Fibroblast of lung (primary cell): Measurements from ENCODE around the gene SLC12A6. TPM values are rescaled to one million over a fixed set of nuclear protein-coding genes. Genes with fewer than 3 reads are reported as not detected.

Source experiments
- DNase-seq, 2 donors: peaks; one replicate each; pipeline versions ENCODE4 v3.0.0 to v3.0.0-alpha.2; 2010; ENCODE audit warnings: low read depth in 2 of 2
- H2AFZ ChIP-seq: 2 replicates; pipeline ENCODE4 v1.5.1; 2012; ENCODE audit warnings: low read length, control low read depth, inconsistent platforms
- H3K27ac ChIP-seq: 2 replicates; pipeline ENCODE4 v1.5.1; 2011; ENCODE audit warnings: low read length, control low read depth; ENCODE audit not compliant: insufficient read depth
- H3K27me3 ChIP-seq: 2 replicates; pipeline ENCODE4 v1.5.1; 2011; ENCODE audit warnings: mild to moderate bottlenecking, low read length; ENCODE audit not compliant: control insufficient read depth, insufficient read depth
- H3K36me3 ChIP-seq: 2 replicates; pipeline ENCODE4 v1.5.1; 2011; ENCODE audit warnings: low read length; ENCODE audit not compliant: control insufficient read depth, insufficient read depth
- H3K4me1 ChIP-seq: 2 replicates; pipeline ENCODE4 v1.5.1; 2011; ENCODE audit warnings: low read length; ENCODE audit not compliant: control insufficient read depth, insufficient read depth; ENCODE audit errors: extremely low read depth
- H3K4me2 ChIP-seq: 2 replicates; pipeline ENCODE4 v1.5.1; 2011; ENCODE audit warnings: low read length, control low read depth; ENCODE audit not compliant: insufficient read depth; ENCODE audit errors: extremely low read depth
- H3K4me3 ChIP-seq, 4 experiments: fragments of 200-600 bp in 1 of 4; sonication (generic) in 1 of 4; replicated peaks in 1 of 4; 2 replicates each; pipeline ENCODE4 v1.5.1; 2011 to 2016; ENCODE audit warnings: low read length in 4 of 4, low read depth in 3 of 4, mild to moderate bottlenecking in 3 of 4, control low read depth in 2 of 4, inconsistent platforms in 1 of 4, mixed read lengths in 1 of 4; ENCODE audit not compliant: insufficient read depth in 1 of 4; ENCODE audit errors: control extremely low read depth in 1 of 4
- H3K79me2 ChIP-seq: 2 replicates; pipeline ENCODE4 v1.5.1; 2012; ENCODE audit warnings: mild to moderate bottlenecking, low read length, inconsistent platforms; ENCODE audit not compliant: control insufficient read depth, insufficient read depth
- H3K9ac ChIP-seq: 2 replicates; pipeline ENCODE4 v1.5.1; 2011; ENCODE audit warnings: mild to moderate bottlenecking, low read length, control low read depth; ENCODE audit not compliant: insufficient read depth
- H3K9me3 ChIP-seq: 2 replicates; pipeline ENCODE4 v1.5.1; 2012; ENCODE audit warnings: low read depth, low read length; ENCODE audit not compliant: control insufficient read depth, insufficient read depth
- H4K20me1 ChIP-seq: 2 replicates; pipeline ENCODE4 v1.5.1; 2011; ENCODE audit warnings: low read length; ENCODE audit not compliant: control insufficient read depth, insufficient read depth; ENCODE audit errors: extremely low read depth
- EZH2 ChIP-seq: IDR thresholded peaks from 2 replicates; pipeline ENCODE4 v1.5.1; 2012; ENCODE audit warnings: low read length, control low read depth, mild to moderate bottlenecking; ENCODE audit errors: missing control alignments
- polyA plus RNA-seq, 2 donors: library from polyadenylated mRNA; depleted of rRNA in 1 of 2; stranded (reverse) in 1 of 2; unstranded in 1 of 2; fragments of >200 nt; gene quantifications; 2 replicates each; pipeline ENCODE4 v1.2.1, GENCODE V29; 2011 to 2012; ENCODE audit warnings: missing spikeins in 1 of 2
- total RNA-seq: library from RNA; depleted of rRNA; stranded (reverse); fragments of >200 nt; gene quantifications from 2 replicates; pipeline ENCODE4 v1.2.1, GENCODE V29; 2014
- TF ChIP-seq, protein P1 (sequence below), 2 donors: IDR thresholded peaks in 1 of 2; conservative IDR thresholded peaks in 1 of 2; 1 replicate in 1 of 2; 2 replicates in 1 of 2; pipeline ENCODE4 v1.5.1; 2011 to 2012; ENCODE audit warnings: low read length in 2 of 2, control low read depth in 1 of 2, inconsistent platforms in 1 of 2, low read depth in 1 of 2, mild to moderate bottlenecking in 1 of 2

The SLC12A6 gene
- total and polyA plus RNA-seq, 2 donors (not counting 1 experiment from before 2014, with no cell fraction given), result 19.2 to 26.9 TPM

DNA sequence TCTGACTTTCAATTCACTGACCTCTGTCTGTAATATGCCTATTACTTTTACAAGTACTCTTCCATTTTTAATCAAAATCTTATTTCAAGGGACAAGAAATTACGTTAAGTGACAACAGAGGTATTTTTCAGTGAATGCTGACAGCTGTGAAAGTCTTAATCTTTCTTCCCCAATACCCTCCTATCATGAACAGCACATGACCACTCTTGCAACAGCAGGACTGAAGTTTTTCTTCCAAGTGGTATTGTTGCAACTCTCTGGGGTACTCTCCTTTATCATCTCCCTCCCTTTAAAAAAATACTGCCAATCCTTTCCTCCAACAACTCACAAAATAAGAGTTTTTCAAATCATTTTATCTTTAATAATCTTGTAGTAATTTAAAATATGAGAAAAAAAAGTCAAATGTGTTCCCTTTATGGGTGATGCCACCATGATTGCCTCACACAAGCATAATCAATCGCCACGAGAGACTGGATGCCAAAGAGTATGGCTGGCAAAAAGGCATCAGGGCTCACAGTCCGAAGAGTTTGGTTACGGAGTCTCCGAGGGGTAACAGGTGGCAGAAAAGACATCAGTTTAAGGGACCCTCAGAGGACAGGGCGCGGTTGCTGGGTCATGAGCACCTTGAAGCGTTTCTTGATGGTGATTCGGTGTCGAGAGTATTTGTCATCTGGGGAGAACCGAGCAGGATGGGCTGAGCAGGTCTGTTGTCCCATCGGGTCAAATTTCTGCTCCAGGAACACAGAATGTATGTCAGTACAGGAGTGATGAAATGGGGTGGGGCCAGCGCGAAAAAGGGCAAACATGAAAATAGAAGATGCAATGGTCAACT is 4.0 kb upstream of the SLC12A6 start:
- Histone ChIP-seq H3K27ac (no peak overlapping the region), H3K9ac (no peak overlapping the region)
- no peak for TF ChIP-seq EZH2
- TF ChIP-seq, protein P1, sequence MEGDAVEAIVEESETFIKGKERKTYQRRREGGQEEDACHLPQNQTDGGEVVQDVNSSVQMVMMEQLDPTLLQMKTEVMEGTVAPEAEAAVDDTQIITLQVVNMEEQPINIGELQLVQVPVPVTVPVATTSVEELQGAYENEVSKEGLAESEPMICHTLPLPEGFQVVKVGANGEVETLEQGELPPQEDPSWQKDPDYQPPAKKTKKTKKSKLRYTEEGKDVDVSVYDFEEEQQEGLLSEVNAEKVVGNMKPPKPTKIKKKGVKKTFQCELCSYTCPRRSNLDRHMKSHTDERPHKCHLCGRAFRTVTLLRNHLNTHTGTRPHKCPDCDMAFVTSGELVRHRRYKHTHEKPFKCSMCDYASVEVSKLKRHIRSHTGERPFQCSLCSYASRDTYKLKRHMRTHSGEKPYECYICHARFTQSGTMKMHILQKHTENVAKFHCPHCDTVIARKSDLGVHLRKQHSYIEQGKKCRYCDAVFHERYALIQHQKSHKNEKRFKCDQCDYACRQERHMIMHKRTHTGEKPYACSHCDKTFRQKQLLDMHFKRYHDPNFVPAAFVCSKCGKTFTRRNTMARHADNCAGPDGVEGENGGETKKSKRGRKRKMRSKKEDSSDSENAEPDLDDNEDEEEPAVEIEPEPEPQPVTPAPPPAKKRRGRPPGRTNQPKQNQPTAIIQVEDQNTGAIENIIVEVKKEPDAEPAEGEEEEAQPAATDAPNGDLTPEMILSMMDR (conservative IDR thresholded peaks at IDR 0.05 in 1 of 2, IDR thresholded peaks at IDR 0.05 in 1 of 2; ENCODE audit: low read depth in 1 of 2, low read length in 2 of 2), result no peak

DNA sequence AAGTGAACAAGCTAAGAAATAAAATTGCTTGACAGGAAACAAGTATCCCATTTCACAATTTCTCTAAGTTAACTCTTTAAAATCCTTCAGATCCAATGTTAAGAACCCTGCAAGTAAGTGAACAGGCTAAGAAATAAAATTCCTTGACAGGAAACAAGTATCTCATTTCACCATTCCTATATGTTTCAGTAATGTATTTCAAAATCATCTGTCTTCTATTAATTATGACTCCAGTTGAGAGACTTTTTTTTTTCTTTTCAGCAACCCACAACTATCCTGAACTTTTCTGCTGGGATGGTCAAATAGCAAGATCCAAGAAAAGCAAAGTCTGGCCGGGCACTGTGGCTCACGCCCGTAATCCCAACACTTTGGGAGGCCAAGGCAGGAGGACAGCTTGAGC is 2.4 kb upstream of the SLC12A6 start:
- no peak for TF ChIP-seq EZH2
- TF ChIP-seq, protein P1 (conservative IDR thresholded peaks at IDR 0.05 in 1 of 2, IDR thresholded peaks at IDR 0.05 in 1 of 2; ENCODE audit: low read depth in 1 of 2, low read length in 2 of 2), result no peak
- Histone ChIP-seq H3K9me3 (no peaks in the 10 kb centered on the region), H3K27ac (no peak overlapping the region), H3K4me2 (no peak overlapping the region), H4K20me1 (no peaks in the 10 kb centered on the region), H3K4me1 (peaks cover 6% of the 10 kb centered on the region), H3K36me3 (no peaks in the 10 kb centered on the region), H3K4me3 (no peak overlapping the region), H3K79me2 (peaks cover 19% of the 10 kb centered on the region), H2AFZ (no peak overlapping the region), H3K27me3 (no peaks in the 10 kb centered on the region), H3K9ac (no peak overlapping the region)
- DNase-seq, result no peak

More for the DNA sequence above, 4.0 kb upstream of the SLC12A6 start:
- peaks cover 19% of the 10 kb centered on the region for H3K79me2 ChIP-seq
- DNase-seq, result no peak
- no peaks in the 10 kb centered on the region for H3K9me3 ChIP-seq
- no peaks in the 10 kb centered on the region for H3K36me3 ChIP-seq
- peak overlapping the region; percentile 58 to 99 (median 93) for H3K4me3 ChIP-seq
- H3K4me2 ChIP-seq, result peak overlapping the region; percentile 73
- H3K4me1 ChIP-seq, result peaks cover 6% of the 10 kb centered on the region
- no peak overlapping the region for H2AFZ ChIP-seq
- no peaks in the 10 kb centered on the region for H3K27me3 ChIP-seq
- H4K20me1 ChIP-seq, result no peaks in the 10 kb centered on the region

DNA sequence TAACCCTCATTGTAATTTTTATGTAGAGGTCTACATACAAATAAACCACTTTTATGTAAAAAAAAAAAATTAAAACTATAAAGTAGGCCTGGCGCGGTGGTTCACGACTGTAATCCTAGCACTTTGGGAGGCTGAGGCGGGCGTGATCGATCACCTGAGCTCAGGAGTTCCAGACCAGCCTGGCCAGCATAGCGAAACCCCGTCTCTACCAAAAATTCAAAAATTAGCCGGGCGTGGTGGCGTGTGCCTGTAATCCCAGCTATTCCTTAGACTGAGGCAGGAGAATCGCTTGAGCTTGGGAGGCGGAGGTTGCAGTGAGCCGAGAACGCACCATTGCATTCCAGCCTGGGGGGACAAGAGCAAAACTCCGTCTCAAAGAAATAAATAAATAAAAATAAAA is 766 bp upstream of the SLC12A6 start:
- Histone ChIP-seq H3K4me1 (peaks cover 7% of the 10 kb centered on the region), H3K79me2 (peaks cover 19% of the 10 kb centered on the region), H3K9ac (no peak overlapping the region), H2AFZ (no peak overlapping the region), H3K4me2 (peak overlapping the region; percentile 23), H4K20me1 (no peaks in the 10 kb centered on the region), H3K4me3 (peak overlapping the region in 2 of 4 experiments; percentile 44 to 47), H3K27me3 (no peaks in the 10 kb centered on the region), H3K9me3 (no peaks in the 10 kb centered on the region), H3K27ac (peak overlapping the region; percentile 58), H3K36me3 (no peaks in the 10 kb centered on the region)
- no peak for DNase-seq
- TF ChIP-seq EZH2, result no peak
- TF ChIP-seq, protein P1 (conservative IDR thresholded peaks at IDR 0.05 in 1 of 2, IDR thresholded peaks at IDR 0.05 in 1 of 2; ENCODE audit: low read depth in 1 of 2, low read length in 2 of 2), result no peak
